K562 (cell line): ENCODE measurements around the gene KDM4F. TPM values are rescaled to one million over a fixed set of nuclear protein-coding genes. Genes with fewer than 3 reads are reported as not detected.
A peak's percentile ranks its signal among the peaks of the same experiment; 100 is the strongest.

ENCODE experiments used
- ATAC-seq: fragments of 200-7000 bp; cut with Tn5 transposase; 3 replicates; pipeline ENCODE4 v1.9.1; 2020; ENCODE audit warnings: moderate library complexity
- BruUV-seq: library from RNA; stranded (reverse); fragments of 400-500 nt; replicated peaks from 2 replicates; lab custom pipeline; 2021; lab: Mats Ljungman, UMichigan
- CTCF ChIA-PET: fragments of 300-600 bp; formaldehyde crosslinking; extraction: SDS; loops from one replicate; lab custom pipeline; 2021; ENCODE audit warnings: low intra/inter-chr PET ratio; lab: Yijun Ruan, JAX
- POLR2A ChIA-PET: fragments of 300-600, 350-650 bp; sonication (Branson Sonifier 250); formaldehyde crosslinking; extraction: SDS; loops from one replicate; lab custom pipeline; 2021; ENCODE audit warnings: antibody characterized with exemption, inconsistent platforms; lab: Yijun Ruan, JAX
- DNase-seq, 4 experiments: peaks; one replicate each; pipeline versions ENCODE4 v3.0.0 to v3.0.0-alpha.2; 2011 to 2018; ENCODE audit warnings: low spot score in 3 of 4, mixed read lengths in 3 of 4; ENCODE audit errors: extremely low read depth in 1 of 4
- FAIRE-seq: peaks from 2 replicates; lab custom pipeline; 2011; peaks lifted over from hg19 to GRCh38; lab: Jason Lieb, UNC
- H2AFZ ChIP-seq: 2 replicates; pipeline ENCODE4 v1.6.0; 2011; ENCODE audit warnings: low read depth, low read length, control low read depth, inconsistent platforms
- H3K27ac ChIP-seq: fragments of 200-600 bp; 3 replicates; pipeline ENCODE4 v1.8.0; 2011; ENCODE audit warnings: low read depth, mild to moderate bottlenecking, control low read depth, inconsistent platforms, low read length, moderate library complexity, mixed read lengths; ENCODE audit errors: extremely low read depth
- H3K27me3 ChIP-seq, 2 experiments: fragments of 300-600 bp in 1 of 2; 2 replicates in 1 of 2; 3 replicates in 1 of 2; pipeline versions ENCODE4 v1.6.0 to v1.8.0; 2011; ENCODE audit warnings: inconsistent platforms in 2 of 2, low read length in 2 of 2, mild to moderate bottlenecking in 1 of 2, mixed read lengths in 1 of 2, moderate library complexity in 1 of 2; ENCODE audit not compliant: control insufficient read depth in 2 of 2, insufficient read depth in 2 of 2
- H3K36me3 ChIP-seq: fragments of 300-600 bp; 3 replicates; pipeline ENCODE4 v1.8.0; 2011; ENCODE audit warnings: mild to moderate bottlenecking, low read length, inconsistent platforms; ENCODE audit not compliant: control insufficient read depth, insufficient read depth
- H3K4me1 ChIP-seq, 2 experiments: fragments of 200-600 bp in 1 of 2; replicated peaks in 1 of 2; 2 replicates in 1 of 2; 3 replicates in 1 of 2; pipeline versions ENCODE4 v1.5.1 to v1.8.0; 2011; ENCODE audit warnings: inconsistent platforms in 2 of 2, low read length in 2 of 2, mild to moderate bottlenecking in 1 of 2, mixed read lengths in 1 of 2, moderate library complexity in 1 of 2; ENCODE audit not compliant: control insufficient read depth in 2 of 2, insufficient read depth in 2 of 2
- H3K4me2 ChIP-seq: 2 replicates; pipeline ENCODE4 v1.6.1; 2011; ENCODE audit warnings: low read length, control low read depth, inconsistent platforms, mixed read lengths; ENCODE audit not compliant: insufficient read depth
- H3K4me3 ChIP-seq: fragments of 200-600 bp; sonication (generic), shearing (Covaris generic); 2 replicates; pipeline ENCODE4 v1.5.1; 2016; ENCODE audit warnings: control low read depth, inconsistent platforms
- H3K79me2 ChIP-seq: fragments of 200-600 bp; 3 replicates; pipeline ENCODE4 v1.8.0; 2011; ENCODE audit warnings: low read length, inconsistent platforms; ENCODE audit not compliant: control insufficient read depth, insufficient read depth
- H3K9ac ChIP-seq, 2 experiments: 2 replicates each; pipeline versions ENCODE4 v1.6.0 to v1.6.1; 2011; ENCODE audit warnings: low read depth in 2 of 2, low read length in 2 of 2, control low read depth in 1 of 2, inconsistent platforms in 1 of 2, mild to moderate bottlenecking in 1 of 2, mixed read lengths in 1 of 2; ENCODE audit not compliant: insufficient read depth in 1 of 2
- H3K9me1 ChIP-seq: one replicate; pipeline ENCODE4 v1.6.0; 2011; ENCODE audit warnings: inconsistent platforms, mild to moderate bottlenecking, low read length, moderate library complexity; ENCODE audit not compliant: control insufficient read depth, insufficient read depth
- H3K9me3 ChIP-seq: replicated peaks from 2 replicates; pipeline ENCODE4 v1.5.1; 2011; ENCODE audit warnings: low read depth, low read length, inconsistent platforms; ENCODE audit not compliant: control insufficient read depth, insufficient read depth
- H4K20me1 ChIP-seq: replicated peaks from 2 replicates; pipeline ENCODE4 v1.6.1; 2011; ENCODE audit warnings: low read length, inconsistent platforms, mixed read lengths; ENCODE audit not compliant: control insufficient read depth, insufficient read depth
- ASH1L ChIP-seq: fragments of 450-650 bp; IDR thresholded peaks from 2 replicates; pipeline ENCODE4 v1.6.1; 2018; ENCODE audit warnings: borderline replicate concordance, mild to moderate bottlenecking, low read depth; ENCODE audit not compliant: partially characterized antibody
- CEBPG ChIP-seq, 3 experiments: fragments of 200-800 bp in 1 of 3; sonication (Bioruptor generic) in 1 of 3; sonication (generic) in 1 of 3; formaldehyde crosslinking in 1 of 3; IDR thresholded peaks in 2 of 3; conservative IDR thresholded peaks in 1 of 3; 2 replicates each; pipeline versions ENCODE4 v1.6.1 to v1.8.0; 2016 to 2022; ENCODE audit warnings: missing compliant biosample characterization in 2 of 3, missing genetic modification characterization in 2 of 3, mild to moderate bottlenecking in 1 of 3, missing genetic modification reagents in 1 of 3
- CREM ChIP-seq: IDR thresholded peaks from 2 replicates; pipeline ENCODE4 v1.6.1; 2014; ENCODE audit warnings: antibody characterized with exemption, low read depth
- EGR1 ChIP-seq: fragments of 450-650 bp; conservative IDR thresholded peaks from 2 replicates; pipeline ENCODE4 v1.6.1; 2017; ENCODE audit warnings: mild to moderate bottlenecking
- FOSL1 ChIP-seq: fragments of 200-800 bp; sonication (Bioruptor generic); conservative IDR thresholded peaks from 2 replicates; pipeline ENCODE4 v1.6.1; 2016; ENCODE audit warnings: missing genetic modification characterization, missing compliant biosample characterization
- JUND ChIP-seq, 2 experiments: IDR thresholded peaks; 2 replicates in 1 of 2; 3 replicates in 1 of 2; pipeline ENCODE4 v1.6.1; 2011; ENCODE audit warnings: borderline replicate concordance in 2 of 2, low read depth in 2 of 2, low read length in 2 of 2, improper control_type of control experiment in 1 of 2, missing biosample characterization in 1 of 2, missing genetic modification characterization in 1 of 2, missing genetic modification reagents in 1 of 2
- NCOR1 ChIP-seq: fragments of 450-650 bp; IDR thresholded peaks from 2 replicates; pipeline ENCODE4 v1.6.1; 2016; ENCODE audit warnings: mild to moderate bottlenecking, moderate library complexity
- ZNF133 ChIP-seq: fragments of 250-450 bp; sonication (Bioruptor Pico); IDR thresholded peaks from 2 replicates; pipeline ENCODE4 v1.4.0; 2020; ENCODE audit warnings: mild to moderate bottlenecking
- ZNF23 ChIP-seq: fragments of 250-450 bp; sonication (Bioruptor Pico); IDR thresholded peaks from 2 replicates; pipeline ENCODE4 v1.4.0; 2020; ENCODE audit warnings: mild to moderate bottlenecking
- ZNF274 ChIP-seq: IDR thresholded peaks from 2 replicates; pipeline ENCODE4 v1.6.1; 2011; ENCODE audit warnings: low read depth, mild to moderate bottlenecking, low read length, moderate library complexity, borderline replicate concordance
- ZNF384 ChIP-seq: IDR thresholded peaks from 2 replicates; pipeline ENCODE4 v1.6.1; 2012; ENCODE audit warnings: low read depth, low read length, improper control_type of control experiment
- in situ Hi-C: fragments of 300-500 bp; cut with MboI; formaldehyde crosslinking; loops from 4 replicates; pipeline ENCODE4 v1.15.0; 2018; ENCODE audit warnings: inconsistent platforms, mixed read lengths
- intact Hi-C: fragments of 100-400 bp; cut with micrococcal nuclease; formaldehyde crosslinking; loops from 2 replicates; pipeline ENCODE4 v1.14.2; 2022
- polyA plus RNA-seq, 8 experiments: library from polyadenylated mRNA; depleted of rRNA in 4 of 8; stranded (reverse) in 5 of 8; unstranded in 3 of 8; fragments of >200 nt; fragmentation: Nextera tagmentation in 2 of 8; fragmentation: Illumina TruSeq in 1 of 8; extraction: Ambion mirVana in 2 of 8; extraction: Trizol in 1 of 8; gene quantifications; 2 replicates each; pipeline versions ENCODE4 v1.2.1 to v1.2.3, GENCODE V29; 2011 to 2014; ENCODE audit warnings: inconsistent platforms in 1 of 8, missing spikeins in 1 of 8
- total RNA-seq, 7 experiments: library from RNA; depleted of rRNA in 6 of 7; stranded (reverse); fragments of >200 nt in 6 of 7; fragmentation: Illumina TruSeq in 2 of 7; extraction: Trizol in 2 of 7; gene quantifications; 2 replicates each; pipeline versions ENCODE4 v1.2.1 to v1.2.3, GENCODE V29; 2011 to 2021; ENCODE audit warnings: low replicate concordance in 1 of 7
- TF ChIP-seq, protein P1 (sequence below), 2 experiments: fragments of 450-650 bp in 1 of 2; sonication (generic) in 1 of 2; formaldehyde crosslinking in 1 of 2; IDR thresholded peaks in 1 of 2; conservative IDR thresholded peaks in 1 of 2; 2 replicates each; pipeline versions ENCODE4 v1.6.1 to v1.8.1; 2016 to 2023; ENCODE audit warnings: mild to moderate bottlenecking in 2 of 2, moderate library complexity in 2 of 2, inconsistent platforms in 1 of 2, missing genetic modification reagents in 1 of 2
- TF ChIP-seq, protein P2 (sequence below): fragments of 450-650 bp; IDR thresholded peaks from 2 replicates; pipeline ENCODE4 v1.6.1; 2017; ENCODE audit warnings: mild to moderate bottlenecking, moderate library complexity

Gene KDM4F
- total and polyA plus RNA-seq, 9 of the 15 experiments (the other 6 are each of a cell fraction or from before 2014, with no cell fraction given), result not detected

DNA sequence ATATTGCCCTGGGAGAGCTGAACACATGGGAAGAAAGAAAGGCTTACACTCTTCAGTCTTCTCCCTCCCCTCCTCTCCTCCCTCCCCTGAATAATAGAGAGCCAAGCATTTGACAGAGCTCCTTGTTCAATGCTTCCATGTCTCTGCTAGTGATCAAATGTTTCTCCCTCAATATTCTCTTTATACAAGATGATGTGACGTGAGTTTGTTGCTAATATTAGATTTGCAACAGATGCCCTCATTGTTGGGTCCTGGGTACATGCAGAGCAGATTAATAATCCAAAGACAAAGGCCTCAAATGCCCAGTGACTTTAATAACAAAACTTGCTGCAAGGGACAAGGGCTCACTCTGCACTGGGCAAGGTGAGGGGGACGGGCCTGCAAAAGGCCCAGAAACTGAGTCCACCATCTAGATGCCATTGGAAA lies 33.4 kb downstream of the KDM4F start (continued):
- no peak for TF ChIP-seq ZNF23 (CRISPR knock-in tag)
- TF ChIP-seq ZNF274, result no peak

DNA sequence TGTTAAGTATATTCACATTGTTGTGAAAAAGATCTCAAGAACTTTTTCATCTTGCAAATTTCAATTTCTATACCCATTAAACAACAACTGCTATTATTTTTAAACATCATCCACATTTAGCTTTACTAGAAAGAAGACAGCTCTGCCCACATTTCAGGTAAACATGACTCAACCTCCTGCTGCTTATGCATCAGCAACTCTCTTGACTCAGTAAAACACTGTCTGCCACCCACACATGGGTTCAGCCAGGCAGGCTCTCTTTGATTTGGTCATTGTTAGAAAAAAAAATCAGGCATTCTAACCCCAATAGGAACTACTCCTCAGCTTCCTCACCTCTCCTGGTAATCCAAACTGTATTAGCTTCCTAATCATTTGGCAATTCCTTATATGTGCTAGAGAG lies 35.3 kb downstream of the KDM4F start:
- Histone ChIP-seq H3K27ac (no peak overlapping the region), H3K4me2 (no peak overlapping the region), H3K4me1 (peaks cover 5% of the 10 kb centered on the region in 2 experiments; a peak in 4 of 5 replicates), H3K9me3 (no peaks in the 10 kb centered on the region), H3K36me3 (no peaks in the 10 kb centered on the region), H4K20me1 (no peaks in the 10 kb centered on the region), H3K27me3 (no peaks in the 10 kb centered on the region), H3K4me3 (no peak overlapping the region), H3K9ac (no peak overlapping the region), H3K9me1 (no peaks in the 10 kb centered on the region), H2AFZ (peak overlapping the region; percentile 7; the same call in 1 of the 2 replicates), H3K79me2 (no peaks in the 10 kb centered on the region)
- intact Hi-C loops, result no loop called here
- in situ Hi-C loops, result no loop called here
- FAIRE-seq (no peak), ATAC-seq (no peak), DNase-seq (peak in 1 of 4 experiments; percentile 44)
- CTCF ChIA-PET, result no interaction called here
- BruUV-seq, result no TSS peak
- TF ChIP-seq ASH1L (no peak), ZNF384 (0 out of 2 replicates have a peak, but pooled peaks have one; percentile 36), JUND (IDR thresholded peaks at IDR 0.05; ENCODE audit: borderline replicate concordance, low read depth, low read length) (peak; percentile 47; the same call in 1 of the 2 replicates), JUND (tag; IDR thresholded peaks at IDR 0.05; ENCODE audit: borderline replicate concordance, low read depth, low read length) (no peak), FOSL1 (tag) (0 out of 2 replicates have a peak, but pooled peaks have one; percentile 15), CREM (0 out of 2 replicates have a peak, but pooled peaks have one; percentile 24), EGR1 (peak; percentile 84), CEBPG (CRISPR knock-in tag; IDR thresholded peaks at IDR 0.05) (no peak), CEBPG (tag; conservative IDR thresholded peaks at IDR 0.05 in 1 of 2, IDR thresholded peaks at IDR 0.05 in 1 of 2) (0 out of 4 replicates have a peak, but pooled peaks of 1 of the 2 experiments have one; percentile 39), ZNF133 (CRISPR knock-in tag) (no peak), NCOR1 (no peak)
- TF ChIP-seq, protein P1, sequence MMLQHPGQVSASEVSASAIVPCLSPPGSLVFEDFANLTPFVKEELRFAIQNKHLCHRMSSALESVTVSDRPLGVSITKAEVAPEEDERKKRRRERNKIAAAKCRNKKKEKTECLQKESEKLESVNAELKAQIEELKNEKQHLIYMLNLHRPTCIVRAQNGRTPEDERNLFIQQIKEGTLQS (IDR thresholded peaks at IDR 0.05), result peak; percentile 57; the same call in 1 of the 2 replicates
- TF ChIP-seq, protein P1 (CRISPR knock-in tag; conservative IDR thresholded peaks at IDR 0.05), result no peak
- TF ChIP-seq, protein P2, sequence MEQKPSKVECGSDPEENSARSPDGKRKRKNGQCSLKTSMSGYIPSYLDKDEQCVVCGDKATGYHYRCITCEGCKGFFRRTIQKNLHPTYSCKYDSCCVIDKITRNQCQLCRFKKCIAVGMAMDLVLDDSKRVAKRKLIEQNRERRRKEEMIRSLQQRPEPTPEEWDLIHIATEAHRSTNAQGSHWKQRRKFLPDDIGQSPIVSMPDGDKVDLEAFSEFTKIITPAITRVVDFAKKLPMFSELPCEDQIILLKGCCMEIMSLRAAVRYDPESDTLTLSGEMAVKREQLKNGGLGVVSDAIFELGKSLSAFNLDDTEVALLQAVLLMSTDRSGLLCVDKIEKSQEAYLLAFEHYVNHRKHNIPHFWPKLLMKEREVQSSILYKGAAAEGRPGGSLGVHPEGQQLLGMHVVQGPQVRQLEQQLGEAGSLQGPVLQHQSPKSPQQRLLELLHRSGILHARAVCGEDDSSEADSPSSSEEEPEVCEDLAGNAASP, result no peak
- POLR2A ChIA-PET, result interaction anchor here (1.1 to 7.0 kb wide), 4 partner anchors 12 to 24 kb away, joined by 3 to 33 read pairs (median 4); no protein-coding TSS in a partner anchor
